IMR-90 (cell line): Measurements from ENCODE around the gene ASB1.

Experiments used
- BHLHE40 ChIP-seq: fragments of 150-350 bp; IDR thresholded peaks from 2 replicates; pipeline ENCODE4 v1.6.1; 2016; ENCODE audit warnings: mild to moderate bottlenecking, low read depth, low read length
- CHD1 ChIP-seq: IDR thresholded peaks from 2 replicates; pipeline ENCODE4 v1.6.1; 2012; ENCODE audit warnings: low read depth, low read length, improper control_type of control experiment
- CTCF ChIP-seq: conservative IDR thresholded peaks from 2 replicates; pipeline ENCODE4 v1.5.1; 2012; ENCODE audit warnings: mild to moderate bottlenecking, low read depth, low read length, improper control_type of control experiment
- FOS ChIP-seq: fragments of 150-350 bp; IDR thresholded peaks from 2 replicates; pipeline ENCODE4 v1.6.1; 2016; ENCODE audit warnings: low read depth, low read length
- MAFK ChIP-seq: IDR thresholded peaks from 2 replicates; pipeline ENCODE4 v1.6.1; 2012; ENCODE audit warnings: low read depth, low read length, improper control_type of control experiment
- MAZ ChIP-seq: IDR thresholded peaks from 2 replicates; pipeline ENCODE4 v1.6.1; 2012; ENCODE audit warnings: low read depth, mild to moderate bottlenecking, low read length, improper control_type of control experiment, moderate library complexity, borderline replicate concordance
- NFE2L2 ChIP-seq: fragments of 150-350 bp; IDR thresholded peaks from 2 replicates; pipeline ENCODE4 v1.6.1; 2016; ENCODE audit warnings: low read depth, mild to moderate bottlenecking, low read length
- POLR2A ChIP-seq: IDR thresholded peaks from 2 replicates; pipeline ENCODE4 v1.6.1; 2012; ENCODE audit warnings: mild to moderate bottlenecking, low read depth, low read length
- RAD21 ChIP-seq: IDR thresholded peaks from 2 replicates; pipeline ENCODE4 v1.6.1; 2012; ENCODE audit warnings: low read length, improper control_type of control experiment
- RCOR1 ChIP-seq: IDR thresholded peaks from 2 replicates; pipeline ENCODE4 v1.6.1; 2012; ENCODE audit warnings: mild to moderate bottlenecking, low read length, improper control_type of control experiment; ENCODE audit not compliant: insufficient replicate concordance
- RFX5 ChIP-seq: IDR thresholded peaks from 2 replicates; pipeline ENCODE4 v1.8.0; 2012; ENCODE audit warnings: low read depth, mild to moderate bottlenecking, low read length, moderate library complexity
- SMC3 ChIP-seq: fragments of 150-350 bp; IDR thresholded peaks from 2 replicates; pipeline ENCODE4 v1.6.1; 2016; ENCODE audit warnings: low read depth, mild to moderate bottlenecking, antibody characterized with exemption, low read length, moderate library complexity
- USF2 ChIP-seq: fragments of 150-350 bp; IDR thresholded peaks from 2 replicates; pipeline ENCODE4 v1.6.1; 2017; ENCODE audit warnings: mild to moderate bottlenecking, antibody characterized with exemption, low read length, low read depth

GRCh38 chr2:238456449-238456848 is 29.7 kb downstream of the ASB1 start:
- TF ChIP-seq USF2 (no peak), RCOR1 (no peak), FOS (no peak), CTCF (no peak), POLR2A (no peak), BHLHE40 (no peak), CHD1 (no peak), MAFK (no peak), RAD21 (no peak), RFX5 (no peak), MAZ (no peak), NFE2L2 (no peak), SMC3 (no peak)
